Neural progenitor cell (in vitro differentiated cells): ENCODE results near the gene SLC35G2. TPM values are rescaled to one million over a fixed set of nuclear protein-coding genes. Genes with fewer than 3 reads are reported as not detected.
A peak's percentile ranks its signal among the peaks of the same experiment; 100 is the strongest.
"Not testable (repeated sequence)": the region's sequence is repeated elsewhere in the genome, so short reads cannot be mapped to it uniquely, and the experiment has no call there.

ENCODE experiments used
- DNase-seq: peaks from one replicate; pipeline ENCODE4 v3.0.0-alpha.2; 2016; ENCODE audit warnings: low spot score
- H2AFZ ChIP-seq: fragments of 200-600 bp; sonication (generic); replicated peaks from 2 replicates; pipeline ENCODE4 v1.6.1; 2016; ENCODE audit warnings: antibody characterized with exemption
- H3F3A ChIP-seq: fragments of 200-600 bp; sonication (generic); 2 replicates; pipeline ENCODE4 v1.6.1; 2016; ENCODE audit warnings: antibody characterized with exemption, low read depth
- H3K27ac ChIP-seq: fragments of 200-600 bp; sonication (generic); 2 replicates; pipeline ENCODE4 v1.5.1; 2016; ENCODE audit warnings: mild to moderate bottlenecking
- H3K27me3 ChIP-seq: fragments of 200-600 bp; sonication (generic); 2 replicates; pipeline ENCODE4 v1.6.1; 2016; ENCODE audit warnings: mild to moderate bottlenecking, moderate library complexity
- H3K36me3 ChIP-seq: fragments of 200-600 bp; sonication (generic); 2 replicates; pipeline ENCODE4 v1.5.1; 2016
- H3K4me1 ChIP-seq: fragments of 200-600 bp; sonication (generic); 2 replicates; pipeline ENCODE4 v1.6.1; 2016; ENCODE audit warnings: mixed run types
- H3K4me2 ChIP-seq: fragments of 200-600 bp; sonication (generic); 2 replicates; pipeline ENCODE4 v1.6.1; 2016
- H3K4me3 ChIP-seq: fragments of 200-600 bp; sonication (generic); 2 replicates; pipeline ENCODE4 v1.5.1; 2016
- H3K79me2 ChIP-seq: fragments of 200-600 bp; sonication (generic); 2 replicates; pipeline ENCODE4 v1.6.1; 2016; ENCODE audit warnings: low read depth
- H3K9ac ChIP-seq: fragments of 200-600 bp; sonication (generic); 2 replicates; pipeline ENCODE4 v1.6.1; 2016
- H3K9me3 ChIP-seq: fragments of 200-600 bp; sonication (generic); 2 replicates; pipeline ENCODE4 v1.5.1; 2016; ENCODE audit warnings: low read depth
- H4K20me1 ChIP-seq: fragments of 200-600 bp; sonication (generic); 2 replicates; pipeline ENCODE4 v1.6.1; 2016; ENCODE audit warnings: low read depth
- H3K27ac Mint-ChIP-seq: 3 replicates; pipeline ENCODE4 v1.8.0; 2021; ENCODE audit warnings: mixed read lengths
- H3K27me3 Mint-ChIP-seq: 2 replicates; pipeline ENCODE4 v1.8.0; 2022; ENCODE audit warnings: low read depth, mild to moderate bottlenecking, inconsistent platforms, moderate library complexity, mixed read lengths; ENCODE audit not compliant: insufficient read depth
- H3K36me3 Mint-ChIP-seq: 3 replicates; pipeline ENCODE4 v1.8.0; 2021; ENCODE audit warnings: mixed read lengths
- H3K4me1 Mint-ChIP-seq: 3 replicates; pipeline ENCODE4 v1.8.0; 2021; ENCODE audit warnings: mixed read lengths
- H3K4me3 Mint-ChIP-seq: 3 replicates; pipeline ENCODE4 v1.8.0; 2021; ENCODE audit warnings: mild to moderate bottlenecking, moderate library complexity, mixed read lengths
- H3K9me3 Mint-ChIP-seq: 3 replicates; pipeline ENCODE4 v1.8.0; 2020; ENCODE audit warnings: mixed read lengths
- CTCF ChIP-seq: fragments of 200-600 bp; sonication (generic); IDR thresholded peaks from 2 replicates; pipeline ENCODE4 v1.5.1; 2017; ENCODE audit warnings: antibody characterized with exemption, mild to moderate bottlenecking
- EZH2 ChIP-seq: fragments of 200-600 bp; sonication (generic); IDR thresholded peaks from 2 replicates; pipeline ENCODE4 v1.6.1; 2017; ENCODE audit warnings: antibody characterized with exemption, mild to moderate bottlenecking, moderate library complexity
- EZH2phosphoT487 ChIP-seq: fragments of 200-600 bp; sonication (generic); IDR thresholded peaks from 2 replicates; pipeline ENCODE4 v1.6.1; 2017; ENCODE audit warnings: antibody characterized with exemption
- total RNA-seq: library from RNA; depleted of rRNA; stranded (reverse); fragments of >200 nt; gene quantifications from 2 replicates; pipeline ENCODE4 v1.2.3, GENCODE V29; 2015; ENCODE audit warnings: low replicate concordance

SLC35G2 gene
- total RNA-seq, 1 donor from 2014 or later, result 1.5 TPM

DNA sequence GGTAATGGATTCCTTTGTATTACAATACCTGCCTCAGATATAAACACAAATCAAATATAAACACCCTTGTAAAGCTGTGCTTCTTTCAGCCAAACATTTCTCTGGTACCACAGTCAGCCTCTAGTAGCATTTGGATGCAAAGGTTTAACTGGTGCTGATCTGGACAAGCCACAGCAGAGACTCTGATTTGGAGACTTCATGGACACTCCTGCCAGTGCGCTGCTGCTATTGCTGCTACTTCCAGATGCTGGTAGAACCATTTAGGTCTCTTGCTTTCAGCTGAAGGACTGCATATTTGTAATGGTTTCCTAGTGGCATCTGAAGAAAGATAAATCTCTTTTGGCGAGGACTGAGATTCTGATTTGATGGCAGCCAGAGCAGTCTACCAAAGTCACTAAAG, 80.0 kb downstream of the SLC35G2 start:
- Histone ChIP-seq H2AFZ (no peak overlapping the region), H3K4me1 (peaks cover 21% of the 10 kb centered on the region), H3K9me3 (no peaks in the 10 kb centered on the region), H3K9ac (no peak overlapping the region), H3K27ac (no peak overlapping the region), H3K4me2 (no peak overlapping the region), H3K4me3 (no peak overlapping the region), H4K20me1 (peaks cover 8% of the 10 kb centered on the region), H3K79me2 (peaks cover 94% of the 10 kb centered on the region), H3K36me3 (peaks cover 8% of the 10 kb centered on the region), H3F3A (peaks cover 9% of the 10 kb centered on the region), H3K27me3 (no peaks in the 10 kb centered on the region)
- Mint-ChIP-seq H3K27ac (no peak overlapping the region), H3K36me3 (peaks cover 58% of the 10 kb centered on the region), H3K4me1 (no peaks in the 10 kb centered on the region), H3K27me3 (no peaks in the 10 kb centered on the region), H3K9me3 (peaks cover 63% of the 10 kb centered on the region), H3K4me3 (no peak overlapping the region)
- DNase-seq, result no peak
- TF ChIP-seq EZH2 (no peak), EZH2phosphoT487 (no peak), CTCF (no peak)

DNA sequence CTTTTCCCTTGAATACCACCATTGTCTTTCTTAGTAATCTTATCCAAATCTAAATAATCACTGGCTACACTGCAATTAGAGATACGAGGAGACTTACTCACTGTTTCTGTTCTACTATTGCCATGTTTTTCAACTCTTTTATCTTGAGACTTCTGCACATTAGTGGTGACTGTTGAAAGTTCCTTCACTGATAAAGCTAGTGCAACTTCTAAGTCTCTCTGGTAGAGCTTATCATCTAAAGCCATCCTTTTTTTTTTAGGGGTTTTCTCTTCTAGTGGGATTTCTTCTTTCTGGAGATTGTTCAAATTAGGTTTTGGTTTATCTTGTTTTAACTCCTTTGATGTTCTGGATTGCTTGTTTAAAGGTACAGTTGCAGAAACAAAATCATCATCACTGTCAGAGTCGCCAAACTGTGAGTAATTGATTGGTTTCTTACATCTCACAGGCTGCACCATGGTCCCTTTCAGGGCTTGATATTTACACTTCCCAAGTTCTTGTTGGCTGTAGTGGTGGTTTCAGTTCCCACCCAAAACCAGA, 80.8 kb downstream of the SLC35G2 start:
- H3K4me1 ChIP-seq, result peaks cover 19% of the 10 kb centered on the region
- H3K4me2 ChIP-seq, result no peak overlapping the region
- Mint-ChIP-seq H3K4me1 (no peaks in the 10 kb centered on the region), H3K4me3 (no peak overlapping the region), H3K27ac (no peak overlapping the region), H3K36me3 (peaks cover 57% of the 10 kb centered on the region), H3K27me3 (no peaks in the 10 kb centered on the region), H3K9me3 (peaks cover 65% of the 10 kb centered on the region)
- H3K36me3 ChIP-seq, result peaks cover 8% of the 10 kb centered on the region
- no peaks in the 10 kb centered on the region for H3K9me3 ChIP-seq
- H3F3A ChIP-seq, result peaks cover 9% of the 10 kb centered on the region
- no peak overlapping the region for H3K4me3 ChIP-seq
- H3K9ac ChIP-seq, result no peak overlapping the region
- peaks cover 4% of the 10 kb centered on the region for H4K20me1 ChIP-seq
- no peak for TF ChIP-seq EZH2
- no peak for TF ChIP-seq EZH2phosphoT487
- no peak for TF ChIP-seq CTCF
- no peak overlapping the region for H3K27ac ChIP-seq
- DNase-seq, result no peak
- no peaks in the 10 kb centered on the region for H3K27me3 ChIP-seq
- peaks cover 94% of the 10 kb centered on the region for H3K79me2 ChIP-seq
- no peak overlapping the region for H2AFZ ChIP-seq

GRCh38 chr3:136900694-136901093, 81.8 kb downstream of the SLC35G2 start:
- H3K27ac ChIP-seq, H3K4me2 ChIP-seq, H3K27ac Mint-ChIP-seq, H3K9me3 ChIP-seq, H3K27me3 ChIP-seq, H3F3A ChIP-seq, H4K20me1 ChIP-seq, H2AFZ ChIP-seq, H3K4me3 Mint-ChIP-seq, H3K27me3 Mint-ChIP-seq, DNase-seq, H3K4me3 ChIP-seq, H3K9ac ChIP-seq, H3K4me1 Mint-ChIP-seq, H3K36me3 ChIP-seq: not testable (repeated sequence)
- peaks cover 61% of the 10 kb centered on the region for H3K36me3 Mint-ChIP-seq
- Histone ChIP-seq H3K4me1 (peaks cover 19% of the 10 kb centered on the region), H3K79me2 (peaks cover 94% of the 10 kb centered on the region)
- H3K9me3 Mint-ChIP-seq, result peaks cover 74% of the 10 kb centered on the region

DNA sequence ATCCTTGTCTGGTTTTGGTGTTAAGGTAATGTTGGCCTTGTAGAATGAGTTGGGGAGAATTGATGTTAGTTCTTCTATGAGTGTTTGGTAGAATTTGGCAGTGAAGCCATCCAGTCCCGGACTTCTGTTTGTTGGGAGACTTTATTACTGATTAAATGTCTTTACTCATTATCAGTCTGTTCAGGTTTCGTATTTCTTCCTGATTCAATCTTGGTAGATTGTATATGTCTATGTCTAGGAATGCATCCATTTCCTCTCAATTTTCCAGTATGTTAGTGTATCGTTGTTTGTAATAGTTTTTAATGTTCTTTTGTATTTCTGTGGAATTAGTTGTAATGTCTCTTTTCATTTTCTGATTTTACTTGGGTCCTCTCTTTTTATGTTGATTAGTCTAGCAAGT, 82.5 kb downstream of the SLC35G2 start:
- Mint-ChIP-seq H3K27me3 (no peaks in the 10 kb centered on the region), H3K27ac (no peak overlapping the region), H3K36me3 (peaks cover 59% of the 10 kb centered on the region), H3K4me1 (no peaks in the 10 kb centered on the region), H3K9me3 (peaks cover 72% of the 10 kb centered on the region), H3K4me3 (no peak overlapping the region)
- Histone ChIP-seq H3K4me2 (peak overlapping the region; percentile 3), H3K36me3 (peaks cover 8% of the 10 kb centered on the region), H3K27me3 (no peaks in the 10 kb centered on the region), H3K27ac (no peak overlapping the region), H3F3A (peaks cover 9% of the 10 kb centered on the region), H4K20me1 (peaks cover 6% of the 10 kb centered on the region), H3K4me3 (no peak overlapping the region), H2AFZ (no peak overlapping the region), H3K4me1 (peaks cover 19% of the 10 kb centered on the region), H3K79me2 (peaks cover 94% of the 10 kb centered on the region), H3K9ac (no peak overlapping the region), H3K9me3 (no peaks in the 10 kb centered on the region)
- TF ChIP-seq EZH2phosphoT487 (no peak), CTCF (no peak), EZH2 (no peak)
- no peak for DNase-seq

DNA sequence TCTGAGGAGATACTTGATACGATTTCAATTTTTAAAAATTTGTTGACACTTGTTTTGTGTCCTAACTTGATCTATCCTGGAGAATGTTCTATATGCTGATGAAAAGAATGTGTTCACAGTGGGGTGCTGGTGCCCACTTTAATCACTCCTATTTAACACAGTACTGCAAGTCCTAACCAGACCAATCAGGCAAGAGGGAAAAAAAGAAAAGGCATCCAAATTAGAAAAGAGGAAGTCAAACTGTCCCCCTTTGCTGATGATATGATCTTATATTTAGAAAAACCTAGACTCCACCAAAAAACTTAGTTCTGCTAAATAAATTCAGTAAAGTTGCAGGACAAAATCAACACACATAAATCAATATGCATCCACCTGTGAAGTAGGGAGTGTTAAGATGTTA, 83.6 kb downstream of the SLC35G2 start:
- H3K27me3 Mint-ChIP-seq, H3K4me1 Mint-ChIP-seq: not testable (repeated sequence)

More for the DNA sequence above, 83.6 kb downstream of the SLC35G2 start:
- Histone ChIP-seq H3K4me1 (peaks cover 19% of the 10 kb centered on the region), H4K20me1 (peaks cover 17% of the 10 kb centered on the region), H3K4me2 (peak overlapping the region; percentile 32), H3K79me2 (peaks cover 94% of the 10 kb centered on the region)
- not testable (repeated sequence) for H3K4me3 ChIP-seq, H3K9me3 ChIP-seq, H3F3A ChIP-seq, H2AFZ ChIP-seq, DNase-seq, H3K4me3 Mint-ChIP-seq, H3K27ac Mint-ChIP-seq, H3K36me3 ChIP-seq, H3K9ac ChIP-seq, H3K27me3 ChIP-seq, H3K27ac ChIP-seq
- peaks cover 77% of the 10 kb centered on the region for H3K9me3 Mint-ChIP-seq
- H3K36me3 Mint-ChIP-seq, result peaks cover 61% of the 10 kb centered on the region
